Stimulated activated effector memory CD8-positive, alpha-beta T cell treated with anti-CD3 and anti-CD28 coated beads, Interleukin-12 subunit alpha, Interleukin-12 subunit beta, amount 100 ng/mL, for 72 hours (primary cell): Measurements from ENCODE around the gene XIAP.
"Not testable (repeated sequence)": the region's sequence is repeated elsewhere in the genome, so short reads cannot be mapped to it uniquely, and the experiment has no call there.

Experiments used
- ATAC-seq: fragments of 150-1000 bp; cut with Tn5 transposase; 2 replicates; pipeline ENCODE4 v1.10.0; 2021
- DNase-seq, 2 donors: peaks; one replicate each; pipeline ENCODE4 v3.0.0; 2021 to 2022; ENCODE audit warnings: low spot score in 2 of 2
- H3K27ac Mint-ChIP-seq: one replicate; pipeline ENCODE4 v1.8.0; 2022; ENCODE audit warnings: mild to moderate bottlenecking, mixed read lengths
- H3K36me3 Mint-ChIP-seq: one replicate; pipeline ENCODE4 v1.8.0; 2022; ENCODE audit warnings: mild to moderate bottlenecking, mixed read lengths
- H3K4me1 Mint-ChIP-seq: one replicate; pipeline ENCODE4 v1.8.0; 2022; ENCODE audit warnings: mixed read lengths
- H3K4me3 Mint-ChIP-seq: one replicate; pipeline ENCODE4 v1.8.0; 2022; ENCODE audit warnings: mild to moderate bottlenecking, mixed read lengths
- H3K9me3 Mint-ChIP-seq: one replicate; pipeline ENCODE4 v1.8.0; 2022; ENCODE audit warnings: mixed read lengths

Gene XIAP

GRCh38 chrX:123906557-123907316, 46.9 kb downstream of the XIAP start:
- no peaks in the 10 kb centered on the region for H3K9me3 Mint-ChIP-seq
- no peak for ATAC-seq
- no peak for DNase-seq
- H3K4me1 Mint-ChIP-seq: peaks cover 13% of the 10 kb centered on the region
- no peak overlapping the region for H3K4me3 Mint-ChIP-seq
- H3K27ac Mint-ChIP-seq: no peak overlapping the region
- H3K36me3 Mint-ChIP-seq: peaks cover 86% of the 10 kb centered on the region

- ATAC-seq (no peak), DNase-seq (no peak)
- Mint-ChIP-seq H3K9me3 (no peaks in the 10 kb centered on the region), H3K36me3 (peaks cover 60% of the 10 kb centered on the region), H3K4me3 (no peak overlapping the region), H3K27ac (no peak overlapping the region), H3K4me1 (peaks cover 13% of the 10 kb centered on the region)
Observed at GRCh38 chrX:123909523-123909922, 49.7 kb downstream of the XIAP start.

DNA sequence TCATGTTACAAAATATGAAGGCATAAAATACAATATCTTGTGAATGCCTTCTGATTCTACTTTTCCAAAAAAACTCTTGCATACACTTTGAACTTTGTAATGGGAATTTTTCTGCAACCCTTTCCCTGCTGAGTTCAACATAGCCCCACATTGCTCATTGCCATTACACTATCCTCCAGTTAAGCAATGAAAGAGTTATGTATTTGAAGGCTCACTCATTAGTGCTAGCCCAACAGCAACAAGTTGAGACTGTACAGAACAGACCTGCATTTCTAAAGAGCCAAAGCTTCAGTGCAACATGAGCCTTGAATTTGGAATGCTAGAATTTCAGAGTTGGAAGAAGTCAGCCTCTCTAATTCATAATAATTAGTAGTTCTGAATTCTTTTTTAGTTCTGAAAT, 57.2 kb downstream of the XIAP start:
- Mint-ChIP-seq H3K36me3 (no peaks in the 10 kb centered on the region), H3K4me3 (no peak overlapping the region), H3K4me1 (no peaks in the 10 kb centered on the region), H3K27ac (no peak overlapping the region), H3K9me3 (no peaks in the 10 kb centered on the region)
- DNase-seq: no peak
- no peak for ATAC-seq

GRCh38 chrX:123918106-123918721, 58.4 kb downstream of the XIAP start:
- H3K4me1 Mint-ChIP-seq: no peaks in the 10 kb centered on the region
- no peaks in the 10 kb centered on the region for H3K36me3 Mint-ChIP-seq
- ATAC-seq (no peak), DNase-seq (no peak)
- no peaks in the 10 kb centered on the region for H3K9me3 Mint-ChIP-seq
- no peak overlapping the region for H3K4me3 Mint-ChIP-seq
- H3K27ac Mint-ChIP-seq: no peak overlapping the region

DNA sequence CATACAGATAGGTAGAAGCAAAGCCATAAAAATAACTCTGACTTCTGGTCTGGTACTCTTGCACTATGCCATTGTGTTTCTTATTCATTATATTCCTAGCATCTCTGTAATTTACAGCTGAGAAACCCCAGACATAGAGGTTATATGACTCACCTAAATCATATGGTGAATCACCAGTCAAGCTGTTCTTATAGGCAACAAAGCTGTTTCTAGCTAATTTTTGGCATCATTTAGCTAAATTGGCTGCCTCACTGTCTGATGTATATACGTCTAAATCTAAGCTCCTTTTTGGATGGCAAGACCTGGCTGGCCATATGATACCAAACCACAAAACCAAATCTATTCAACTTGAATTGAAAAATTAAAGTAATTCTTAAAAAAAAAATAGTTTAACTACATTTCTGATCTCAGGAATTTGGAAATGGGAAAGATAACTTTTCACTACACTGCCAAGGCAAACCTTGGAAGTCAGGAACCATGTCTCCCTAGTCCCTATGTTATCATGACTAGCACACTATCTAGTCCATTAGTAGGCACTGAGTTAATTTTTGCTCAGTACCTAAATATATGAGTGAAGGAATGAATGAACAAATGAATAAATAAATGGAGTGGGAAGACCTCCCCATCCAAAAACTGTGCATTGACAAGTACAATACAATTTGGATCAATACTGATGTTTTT, 60.4 kb downstream of the XIAP start:
- Mint-ChIP-seq H3K4me1 (no peaks in the 10 kb centered on the region), H3K9me3 (no peaks in the 10 kb centered on the region), H3K4me3 (no peak overlapping the region), H3K27ac (no peak overlapping the region), H3K36me3 (no peaks in the 10 kb centered on the region)
- DNase-seq: no peak
- ATAC-seq: peak; percentile 94

GRCh38 chrX:123923211-123923610, 63.4 kb downstream of the XIAP start:
- ATAC-seq (no peak), DNase-seq (no peak)
- H3K36me3 Mint-ChIP-seq: no peaks in the 10 kb centered on the region
- H3K9me3 Mint-ChIP-seq: no peaks in the 10 kb centered on the region
- H3K27ac Mint-ChIP-seq: no peak overlapping the region
- H3K4me3 Mint-ChIP-seq: no peak overlapping the region
- no peaks in the 10 kb centered on the region for H3K4me1 Mint-ChIP-seq

- no peak for DNase-seq
- Mint-ChIP-seq H3K36me3 (no peaks in the 10 kb centered on the region), H3K4me3 (no peak overlapping the region), H3K27ac (no peak overlapping the region), H3K9me3 (no peaks in the 10 kb centered on the region), H3K4me1 (no peaks in the 10 kb centered on the region)
- ATAC-seq: no peak
Observed at GRCh38 chrX:123924186-123924585, 64.3 kb downstream of the XIAP start.

GRCh38 chrX:123927845-123928244, 68.0 kb downstream of the XIAP start:
- no peak overlapping the region for H3K27ac Mint-ChIP-seq
- ATAC-seq: no peak

GRCh38 chrX:123932055-123932454, 72.2 kb downstream of the XIAP start:
- DNase-seq, H3K4me3 Mint-ChIP-seq, H3K27ac Mint-ChIP-seq, H3K4me1 Mint-ChIP-seq, H3K36me3 Mint-ChIP-seq, H3K9me3 Mint-ChIP-seq, ATAC-seq: not testable (repeated sequence)

More at GRCh38 chrX:123927845-123928244, 68.0 kb downstream of the XIAP start:
- no peaks in the 10 kb centered on the region for H3K4me1 Mint-ChIP-seq
- H3K36me3 Mint-ChIP-seq: no peaks in the 10 kb centered on the region
- no peak overlapping the region for H3K4me3 Mint-ChIP-seq
- H3K9me3 Mint-ChIP-seq: no peaks in the 10 kb centered on the region
- DNase-seq: no peak

DNA sequence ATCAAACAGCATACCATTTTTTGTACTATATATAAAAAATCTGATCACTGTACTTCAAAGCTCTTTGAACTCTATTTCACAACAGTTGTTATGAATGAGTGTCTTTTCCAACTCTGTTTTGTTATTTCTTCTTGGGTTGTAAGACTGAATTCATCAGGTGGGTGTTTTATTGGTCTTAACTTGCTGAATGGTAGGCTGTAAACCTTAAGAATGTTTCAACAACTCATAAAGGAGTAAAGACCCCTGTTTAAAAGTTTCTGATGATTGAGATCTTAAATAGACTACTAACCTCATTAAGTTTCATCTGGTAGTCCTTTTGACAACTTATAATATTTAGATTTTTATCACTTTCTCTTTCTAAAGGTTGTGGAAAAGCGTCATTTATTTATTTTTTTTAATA, 83.2 kb downstream of the XIAP start:
- Mint-ChIP-seq H3K9me3 (no peaks in the 10 kb centered on the region), H3K27ac (no peak overlapping the region), H3K4me3 (no peak overlapping the region), H3K36me3 (no peaks in the 10 kb centered on the region), H3K4me1 (no peaks in the 10 kb centered on the region)
- DNase-seq: no peak
- ATAC-seq: no peak

DNA sequence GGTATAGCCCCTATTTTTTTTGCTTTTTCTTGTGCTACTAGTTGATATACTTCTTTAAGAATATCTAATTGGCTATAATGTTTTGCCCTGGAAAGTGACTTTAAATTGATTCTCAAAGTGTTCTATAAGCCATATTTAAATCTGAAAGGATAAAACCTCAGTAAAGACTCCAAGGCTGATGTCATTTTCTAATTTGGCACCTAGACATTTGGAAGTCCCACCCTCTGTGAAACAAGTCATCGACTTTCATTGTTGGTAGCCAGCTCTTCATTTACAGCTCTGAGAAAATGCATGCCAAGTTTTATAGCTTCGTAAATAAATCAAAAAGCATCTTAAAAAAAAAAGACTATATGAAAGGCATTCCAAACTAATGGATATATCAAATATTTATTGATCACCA, 83.6 kb downstream of the XIAP start:
- ATAC-seq: no peak
- DNase-seq: no peak
- H3K9me3 Mint-ChIP-seq: no peaks in the 10 kb centered on the region
- H3K4me1 Mint-ChIP-seq: no peaks in the 10 kb centered on the region
- H3K4me3 Mint-ChIP-seq: no peak overlapping the region
- H3K36me3 Mint-ChIP-seq: no peaks in the 10 kb centered on the region
- no peak overlapping the region for H3K27ac Mint-ChIP-seq

GRCh38 chrX:123949846-123950245, 90.0 kb downstream of the XIAP start:
- H3K4me3 Mint-ChIP-seq: no peak overlapping the region
- DNase-seq (no peak), ATAC-seq (no peak)
- no peaks in the 10 kb centered on the region for H3K9me3 Mint-ChIP-seq
- no peaks in the 10 kb centered on the region for H3K36me3 Mint-ChIP-seq
- no peak overlapping the region for H3K27ac Mint-ChIP-seq
- H3K4me1 Mint-ChIP-seq: peaks cover 5% of the 10 kb centered on the region

DNA sequence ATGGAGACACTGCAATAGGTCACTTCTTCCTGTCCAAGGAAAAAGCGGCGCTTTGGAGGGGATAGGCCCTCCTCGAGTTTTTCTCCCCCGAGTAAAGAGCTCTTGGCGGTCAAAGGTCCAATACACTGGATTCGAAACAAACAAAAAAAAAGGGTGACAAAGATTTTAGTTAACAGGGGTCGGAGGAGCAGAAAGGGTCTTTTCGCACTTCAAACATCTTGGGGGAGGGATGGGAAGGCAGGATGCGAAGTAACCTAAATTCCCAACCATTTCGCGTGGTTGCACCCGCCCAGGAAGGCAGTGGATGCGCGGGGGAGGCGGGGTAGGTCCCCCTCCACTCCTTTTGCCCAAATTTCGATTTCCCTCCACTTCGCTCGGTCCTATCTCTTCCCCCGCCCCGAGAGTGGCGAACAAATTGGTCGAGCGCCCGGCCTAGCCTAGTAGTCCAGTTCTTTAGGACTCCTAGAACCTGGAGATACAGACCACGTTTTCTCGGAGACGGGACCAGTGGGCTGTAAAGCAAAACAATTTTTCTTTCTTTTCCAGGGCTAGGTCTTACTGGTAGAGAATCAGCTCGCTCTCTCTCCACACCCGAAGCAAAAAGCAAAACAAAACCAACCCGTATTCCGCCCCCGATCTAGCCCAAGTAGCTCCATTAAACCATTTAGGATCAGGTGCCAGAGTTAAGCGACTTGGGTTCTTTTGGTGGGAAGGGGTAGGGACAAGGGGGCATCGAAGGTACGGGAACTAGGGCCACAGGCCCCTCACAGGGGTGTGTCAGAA, 99.6 kb downstream of the XIAP start:
- H3K27ac Mint-ChIP-seq: peak overlapping the region; percentile 99
- ATAC-seq: peak; percentile 0
- peaks cover 45% of the 10 kb centered on the region for H3K36me3 Mint-ChIP-seq
- DNase-seq: no peak
- H3K4me3 Mint-ChIP-seq: peak overlapping the region; percentile 90
- H3K4me1 Mint-ChIP-seq: peaks cover 5% of the 10 kb centered on the region
- H3K9me3 Mint-ChIP-seq: no peaks in the 10 kb centered on the region

- Mint-ChIP-seq H3K4me1 (peaks cover 12% of the 10 kb centered on the region), H3K36me3 (peaks cover 55% of the 10 kb centered on the region), H3K27ac (peak overlapping the region; percentile 99), H3K9me3 (no peaks in the 10 kb centered on the region), H3K4me3 (peak overlapping the region; percentile 90)
- DNase-seq (no peak), ATAC-seq (no peak)
Observed at GRCh38 chrX:123960956-123961267, 101.1 kb downstream of the XIAP start.

DNA sequence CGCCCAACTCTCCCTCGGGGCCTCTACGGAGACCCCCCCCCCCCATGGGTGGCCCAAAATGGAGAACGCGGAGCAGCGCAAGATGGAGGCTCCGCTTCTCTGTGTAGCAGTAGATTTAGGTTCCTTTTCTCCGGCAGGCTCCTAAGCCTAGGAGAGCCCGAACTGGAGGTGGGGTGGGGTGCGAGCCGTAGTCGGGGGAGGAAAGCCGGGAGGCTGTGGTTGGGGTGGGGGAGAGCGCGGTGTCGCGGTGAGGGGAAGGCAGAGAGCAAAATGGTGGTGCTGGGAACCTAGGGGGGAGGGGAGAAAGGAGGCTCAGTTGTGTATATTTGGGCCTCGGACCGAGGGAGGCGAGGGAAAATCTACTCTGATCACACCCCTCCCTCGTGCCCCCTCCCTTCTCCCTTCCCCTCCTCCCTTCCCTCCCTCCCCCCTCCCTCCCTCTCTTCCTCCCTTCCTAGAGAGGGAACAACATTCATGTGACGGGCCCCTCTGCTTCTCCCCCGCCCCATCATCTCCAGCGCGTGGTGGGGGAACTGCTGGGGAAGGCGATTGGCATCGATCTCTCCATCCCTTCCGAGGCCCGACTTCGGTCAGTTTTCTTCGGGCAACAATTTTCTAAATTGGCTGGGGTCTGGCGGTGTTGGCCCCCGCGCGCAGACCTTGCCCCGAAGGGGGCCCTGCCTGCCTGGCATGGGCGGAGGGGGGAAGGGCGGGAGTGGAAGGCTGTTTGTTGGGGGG, 101.6 kb downstream of the XIAP start, which contains the start of gene STAG2:
Gene STAG2 (plus strand): TSS at position 439 of the 738 bp plus-strand sequence. CDS start 60,922 bp downstream, outside the sequence.
- DNase-seq: peak; percentile 24 to 79
- no peaks in the 10 kb centered on the region for H3K9me3 Mint-ChIP-seq
- peaks cover 14% of the 10 kb centered on the region for H3K4me1 Mint-ChIP-seq
- peaks cover 60% of the 10 kb centered on the region for H3K36me3 Mint-ChIP-seq
- H3K4me3 Mint-ChIP-seq: peak within 1 kb of the TSS; percentile 90
- H3K27ac Mint-ChIP-seq: peak within 1 kb of the TSS; percentile 99
- ATAC-seq: peak; percentile 35
